GM19395 (cell line): ENCODE data around the gene COX6A1.

Source experiments
- ATAC-seq: cut with Tn5 transposase; IDR thresholded peaks from one replicate; pipeline ENCODE4 v1.9.1; 2021; ENCODE audit warnings: mild to moderate bottlenecking, moderate library complexity; ENCODE audit not compliant: unreplicated experiment

The COX6A1 gene

GRCh38 chr12:120437735-120438494, at the start of gene COX6A1:
Gene COX6A1 (plus strand): TSS chr12:120438113. CDS start chr12:120438127, 14 bp downstream.
- ATAC-seq = peak; percentile 95

- ATAC-seq = no peak
These were observed 49.0 kb upstream of the COX6A1 start for GRCh38 chr12:120388691-120389481.

DNA sequence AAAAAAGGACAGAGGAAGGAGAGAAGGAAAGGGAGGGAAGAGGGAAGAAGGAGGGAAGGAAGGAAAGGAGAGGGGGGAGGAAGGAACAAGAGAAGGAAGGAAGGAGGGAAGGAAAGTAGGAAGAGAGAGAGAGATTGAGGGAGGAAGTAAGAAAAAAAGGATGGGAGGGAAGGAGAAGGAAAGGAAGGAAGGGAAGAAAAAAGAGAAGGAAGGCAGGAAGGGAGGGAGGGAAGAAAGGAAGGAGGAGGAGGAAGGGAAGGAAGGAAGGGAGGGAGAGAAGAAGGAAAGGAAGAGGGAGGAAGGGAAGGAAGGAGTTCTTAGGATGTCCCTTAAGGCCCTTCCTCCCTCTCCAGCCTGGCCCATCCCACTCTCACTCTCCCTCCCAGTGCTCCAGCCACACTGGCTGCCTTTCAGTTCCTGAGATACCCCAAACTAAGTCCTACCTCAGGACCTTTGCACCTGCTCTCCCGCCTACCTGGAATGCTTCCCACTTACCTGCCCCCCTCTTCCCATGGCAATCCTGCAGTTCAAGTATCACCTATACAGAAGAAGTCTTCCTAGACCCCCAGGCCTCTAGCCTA, 47.3 kb upstream of the COX6A1 start:
- no peak for ATAC-seq

- ATAC-seq = no peak
These were observed 43.2 kb upstream of the COX6A1 start for GRCh38 chr12:120394483-120395367.

- ATAC-seq = no peak
These were observed 39.9 kb upstream of the COX6A1 start for GRCh38 chr12:120397824-120398540.

DNA sequence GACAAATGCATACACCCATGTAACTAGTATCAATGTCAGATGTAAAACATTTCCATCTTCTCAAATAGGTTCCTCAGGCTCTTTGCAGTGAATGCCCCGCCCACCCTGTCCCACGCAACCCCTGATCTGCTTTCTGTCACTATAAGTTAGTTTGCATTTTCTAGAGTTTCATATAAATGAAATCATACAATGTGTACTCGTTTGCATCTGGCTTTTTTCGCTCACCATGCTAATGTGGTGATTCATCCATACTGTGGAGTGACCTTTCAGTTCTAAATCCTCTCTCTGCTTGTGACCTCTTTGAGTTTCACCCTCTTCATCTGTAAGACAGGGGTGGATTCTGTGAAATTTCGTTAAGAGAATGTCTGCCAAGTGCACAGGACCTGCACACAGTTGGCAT, 38.4 kb upstream of the COX6A1 start:
- no peak for ATAC-seq

- no peak for ATAC-seq
These were observed 35.7 kb upstream of the COX6A1 start for GRCh38 chr12:120402217-120402616.

- no peak for ATAC-seq
These were observed 34.0 kb upstream of the COX6A1 start for GRCh38 chr12:120403869-120404268.

DNA sequence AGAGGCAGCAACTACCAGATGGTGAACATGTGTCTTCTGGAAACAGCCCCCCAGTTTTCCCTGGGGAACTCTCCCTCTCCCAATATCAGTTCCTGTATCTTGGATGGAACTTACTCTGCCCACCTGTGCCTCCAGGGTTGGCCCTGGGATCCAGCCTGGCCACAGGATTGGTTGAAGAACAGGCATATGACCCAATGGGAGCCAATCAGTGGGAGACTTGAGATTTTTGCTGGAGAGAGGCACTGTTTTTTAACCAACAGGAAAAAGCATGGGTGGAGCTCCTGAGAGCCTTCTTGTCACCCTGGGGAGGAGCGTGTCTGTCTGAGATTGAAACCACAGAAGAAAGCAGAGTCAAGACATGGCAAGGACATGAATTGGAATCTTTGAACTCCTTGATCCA, 33.6 kb upstream of the COX6A1 start:
- no peak for ATAC-seq

DNA sequence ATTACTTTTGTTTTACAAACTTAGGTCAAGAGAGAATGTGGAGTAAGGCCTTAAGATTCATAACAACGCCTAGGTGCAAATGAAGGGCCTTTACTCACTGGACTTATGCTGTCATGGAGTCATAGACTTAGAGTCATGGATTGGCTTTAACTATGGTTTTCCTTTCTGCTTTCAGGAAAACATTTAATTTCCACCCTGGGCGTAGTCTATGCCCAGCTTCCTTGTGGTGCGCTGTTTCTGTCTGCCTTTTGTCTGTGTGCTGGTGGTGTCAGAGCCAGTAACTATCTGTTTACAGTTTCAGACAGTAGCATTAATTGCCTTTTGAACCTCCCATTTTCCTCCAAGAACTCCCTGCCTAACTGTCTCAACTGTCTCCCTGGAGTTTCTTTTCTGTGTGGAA, 31.8 kb upstream of the COX6A1 start:
- no peak for ATAC-seq

DNA sequence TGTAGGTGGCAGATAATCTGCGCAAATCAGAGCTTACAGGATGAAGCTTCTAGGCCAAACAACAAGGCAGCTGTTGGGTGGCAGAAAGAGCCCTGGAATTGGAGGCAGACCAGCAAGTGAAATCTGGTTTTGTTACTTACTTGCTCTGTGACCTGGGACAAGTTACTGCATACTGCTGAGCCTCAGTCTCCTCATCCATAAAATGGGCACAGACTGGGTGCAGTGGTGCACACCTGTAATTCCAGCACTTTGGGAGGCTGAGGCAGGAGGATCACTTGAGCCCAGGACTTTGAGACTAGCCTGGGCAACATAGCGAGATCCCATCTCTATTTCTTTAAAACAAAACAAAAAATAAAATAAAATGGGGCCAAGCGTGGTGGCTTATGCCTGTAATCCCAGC, 31.4 kb upstream of the COX6A1 start:
- ATAC-seq = no peak

DNA sequence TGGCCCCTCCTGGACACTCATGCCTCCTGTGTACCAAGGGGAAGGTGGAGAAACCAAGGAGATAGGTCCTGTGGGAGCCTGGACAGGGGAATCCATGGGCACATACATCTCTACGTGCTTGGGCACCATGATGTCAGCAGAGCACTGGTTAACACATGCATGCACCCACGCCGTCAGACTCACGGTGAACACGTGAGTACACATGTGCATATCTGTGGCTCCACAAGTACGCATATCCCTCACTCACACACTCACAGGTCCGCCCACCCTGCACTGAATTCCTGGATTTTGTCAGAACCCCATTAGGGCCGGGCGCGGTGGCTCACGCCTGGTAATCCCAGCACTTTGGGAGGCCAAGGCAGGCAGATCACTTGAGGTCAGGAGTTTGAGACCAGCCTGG, 29.1 kb upstream of the COX6A1 start:
- no peak for ATAC-seq

- ATAC-seq = no peak
These were observed 25.5 kb upstream of the COX6A1 start for GRCh38 chr12:120412421-120412820.

GRCh38 chr12:120413901-120414695, 23.8 kb upstream of the COX6A1 start:
- ATAC-seq = no peak

DNA sequence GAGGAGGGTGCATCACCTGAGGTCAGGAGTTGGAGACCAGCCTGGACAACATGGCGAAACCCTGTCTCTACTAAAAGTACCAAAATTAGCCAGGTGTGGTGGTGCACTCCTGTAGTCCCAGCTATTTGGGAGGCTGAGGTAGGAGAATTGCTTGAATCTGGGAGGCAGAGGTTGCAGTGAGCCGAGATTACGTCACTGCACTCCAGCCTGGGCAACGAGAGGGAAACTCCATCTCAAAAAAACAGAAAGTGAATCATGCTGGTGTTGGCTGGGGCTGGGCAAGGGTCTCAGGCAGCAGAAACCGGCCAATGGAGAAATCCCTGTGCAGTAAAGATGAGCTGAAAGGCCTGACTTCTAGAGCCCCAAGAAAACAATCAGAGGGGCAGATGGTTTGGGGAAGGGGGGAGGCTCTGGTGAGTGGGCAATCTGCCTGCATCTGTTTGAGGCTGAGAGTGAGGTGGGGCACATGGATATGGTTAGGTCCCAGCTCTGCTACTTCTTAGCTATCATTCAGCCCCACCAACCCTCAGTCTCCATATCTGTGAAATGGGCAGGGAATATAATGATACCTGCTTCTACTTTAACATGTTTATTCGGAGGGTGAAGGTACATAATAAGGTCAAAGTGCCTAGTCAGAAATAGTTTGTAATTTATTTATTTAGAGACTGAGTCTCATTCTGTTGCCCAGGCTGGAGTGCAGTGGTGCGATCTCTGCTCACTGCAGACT, 21.3 kb upstream of the COX6A1 start:
- ATAC-seq = no peak

GRCh38 chr12:120417917-120418580, 19.9 kb upstream of the COX6A1 start:
- ATAC-seq = no peak

DNA sequence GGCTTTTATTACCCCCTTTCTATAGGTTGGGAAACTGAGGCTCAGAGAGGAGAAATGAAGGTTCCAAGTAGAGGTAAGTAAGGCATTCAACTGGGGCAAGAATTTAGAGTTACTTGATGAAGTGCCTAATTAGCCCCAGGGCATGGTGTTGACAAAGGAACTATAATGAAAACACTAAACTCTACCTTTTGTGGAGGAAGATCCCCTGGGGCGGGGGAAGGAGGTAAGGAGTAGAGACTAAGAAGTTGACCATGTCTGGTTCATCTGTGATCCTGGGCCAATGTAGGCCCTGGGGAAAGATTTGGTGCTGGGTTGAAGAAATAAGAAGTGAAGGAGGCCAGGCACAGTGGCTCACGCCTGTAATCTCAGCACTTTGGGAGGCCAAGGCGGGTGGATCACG, 16.2 kb upstream of the COX6A1 start:
- ATAC-seq = no peak

- ATAC-seq = no peak
These were observed 14.9 kb upstream of the COX6A1 start for GRCh38 chr12:120422892-120423456.
